Measurements from ENCODE around the gene SPTB.

The SPTB gene

DNA sequence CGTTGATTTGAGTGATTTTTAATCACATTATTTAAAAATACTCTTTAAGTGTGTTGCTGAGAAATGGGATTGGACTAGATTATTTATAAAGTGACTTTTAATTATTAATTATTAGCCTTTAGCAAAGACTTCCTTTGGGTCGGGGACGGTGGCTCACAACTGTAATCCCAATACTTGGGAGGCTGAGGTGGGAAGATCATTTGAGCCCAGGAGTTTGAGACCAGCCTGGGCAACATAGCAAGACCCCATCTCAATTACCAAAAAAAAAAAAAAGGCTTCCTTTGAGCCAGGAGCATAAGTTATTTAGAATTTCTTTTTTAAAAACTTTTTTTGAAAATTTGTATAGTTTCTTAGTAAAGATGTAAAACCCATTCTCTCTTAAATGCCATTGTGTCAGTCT is 43.3 kb upstream of the SPTB start:
- DNase-seq (ENCODE audit: low read depth): no peak
- TF ChIP-seq MYC (IDR thresholded peaks at IDR 0.05; ENCODE audit: low read depth, low read length) (no peak), POLR2A (IDR thresholded peaks at IDR 0.05; ENCODE audit: extremely low read depth, insufficient read length) (no peak)
- TF ChIP-seq, protein P1, sequence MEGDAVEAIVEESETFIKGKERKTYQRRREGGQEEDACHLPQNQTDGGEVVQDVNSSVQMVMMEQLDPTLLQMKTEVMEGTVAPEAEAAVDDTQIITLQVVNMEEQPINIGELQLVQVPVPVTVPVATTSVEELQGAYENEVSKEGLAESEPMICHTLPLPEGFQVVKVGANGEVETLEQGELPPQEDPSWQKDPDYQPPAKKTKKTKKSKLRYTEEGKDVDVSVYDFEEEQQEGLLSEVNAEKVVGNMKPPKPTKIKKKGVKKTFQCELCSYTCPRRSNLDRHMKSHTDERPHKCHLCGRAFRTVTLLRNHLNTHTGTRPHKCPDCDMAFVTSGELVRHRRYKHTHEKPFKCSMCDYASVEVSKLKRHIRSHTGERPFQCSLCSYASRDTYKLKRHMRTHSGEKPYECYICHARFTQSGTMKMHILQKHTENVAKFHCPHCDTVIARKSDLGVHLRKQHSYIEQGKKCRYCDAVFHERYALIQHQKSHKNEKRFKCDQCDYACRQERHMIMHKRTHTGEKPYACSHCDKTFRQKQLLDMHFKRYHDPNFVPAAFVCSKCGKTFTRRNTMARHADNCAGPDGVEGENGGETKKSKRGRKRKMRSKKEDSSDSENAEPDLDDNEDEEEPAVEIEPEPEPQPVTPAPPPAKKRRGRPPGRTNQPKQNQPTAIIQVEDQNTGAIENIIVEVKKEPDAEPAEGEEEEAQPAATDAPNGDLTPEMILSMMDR (IDR thresholded peaks at IDR 0.05; ENCODE audit: low read depth, low read length): no peak
- TF ChIP-seq, protein P2, sequence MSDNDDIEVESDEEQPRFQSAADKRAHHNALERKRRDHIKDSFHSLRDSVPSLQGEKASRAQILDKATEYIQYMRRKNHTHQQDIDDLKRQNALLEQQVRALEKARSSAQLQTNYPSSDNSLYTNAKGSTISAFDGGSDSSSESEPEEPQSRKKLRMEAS (IDR thresholded peaks at IDR 0.05; ENCODE audit: low read depth, low read length): no peak
- H3K4me3 ChIP-seq (ENCODE audit: low read depth, low read length): no peak overlapping the region

DNA sequence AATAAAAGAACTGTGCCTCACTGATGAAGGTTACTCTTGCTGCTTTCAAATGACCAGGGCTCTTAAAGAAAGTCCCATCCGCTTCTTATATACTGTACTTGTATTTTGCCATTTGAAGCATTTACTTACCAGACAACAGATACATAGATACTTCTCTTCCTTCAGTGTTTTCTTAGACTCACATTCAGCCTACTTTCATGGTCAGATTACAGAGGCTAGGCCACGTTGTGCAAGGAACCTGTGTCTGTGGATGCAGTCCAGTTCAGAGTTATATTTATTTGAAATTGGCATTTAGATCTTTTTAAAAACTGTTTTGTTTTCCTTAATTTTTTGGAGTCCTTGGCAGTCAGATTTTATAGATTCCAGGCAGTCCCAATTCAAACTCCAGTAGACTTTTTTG is 40.8 kb upstream of the SPTB start:
- no peak overlapping the region for H3K4me3 ChIP-seq (ENCODE audit: low read depth, low read length)
- DNase-seq (ENCODE audit: low read depth): no peak
- TF ChIP-seq, protein P2 (IDR thresholded peaks at IDR 0.05; ENCODE audit: low read depth, low read length): no peak

DNA sequence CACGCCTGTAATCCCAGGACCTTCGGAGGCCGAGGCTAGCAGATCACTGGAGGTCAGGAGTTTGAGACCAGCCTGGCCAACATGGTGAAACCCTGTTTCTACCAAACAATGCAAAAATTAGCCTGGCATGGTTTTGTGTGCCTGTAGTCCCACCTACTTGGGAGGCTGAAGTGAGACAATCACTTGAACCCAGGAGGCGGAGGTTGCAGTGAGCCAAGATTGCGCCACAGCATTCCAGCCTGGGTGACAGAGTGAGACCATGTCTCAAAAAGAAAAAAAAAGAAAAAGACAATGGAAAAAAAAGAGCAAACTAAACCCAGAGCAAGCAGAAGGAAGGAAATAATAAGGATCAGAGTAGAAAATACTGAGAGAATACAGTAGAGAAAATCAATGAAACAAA is 39.9 kb upstream of the SPTB start:
- TF ChIP-seq, protein P1 (IDR thresholded peaks at IDR 0.05; ENCODE audit: low read depth, low read length): no peak
- TF ChIP-seq, protein P2 (IDR thresholded peaks at IDR 0.05; ENCODE audit: low read depth, low read length): no peak
- TF ChIP-seq MYC (IDR thresholded peaks at IDR 0.05; ENCODE audit: low read depth, low read length): no peak
- no peak for TF ChIP-seq POLR2A (IDR thresholded peaks at IDR 0.05; ENCODE audit: extremely low read depth, insufficient read length)
- no peak overlapping the region for H3K4me3 ChIP-seq (ENCODE audit: low read depth, low read length)

DNA sequence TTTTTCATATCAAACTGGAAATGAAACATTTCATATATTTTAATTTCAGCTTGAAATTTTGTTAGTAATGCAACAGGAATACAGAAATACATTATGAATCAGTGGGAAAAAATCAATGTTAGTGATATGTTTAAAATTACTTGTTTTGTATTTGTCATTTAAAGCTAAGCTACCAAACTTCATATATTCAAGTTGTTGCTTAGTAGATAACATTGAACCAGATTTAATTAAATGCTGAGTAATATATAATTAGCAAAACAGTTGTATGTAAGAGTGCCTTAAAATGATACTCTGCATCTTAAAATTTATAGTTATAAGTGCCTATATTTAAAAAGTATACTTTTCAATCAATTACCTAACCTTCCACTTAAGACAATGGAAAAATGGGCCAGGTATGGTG is 39.5 kb upstream of the SPTB start:
- DNase-seq (ENCODE audit: low read depth): no peak

More for the DNA sequence above, 39.9 kb upstream of the SPTB start:
- no peak for DNase-seq (ENCODE audit: low read depth)

DNA sequence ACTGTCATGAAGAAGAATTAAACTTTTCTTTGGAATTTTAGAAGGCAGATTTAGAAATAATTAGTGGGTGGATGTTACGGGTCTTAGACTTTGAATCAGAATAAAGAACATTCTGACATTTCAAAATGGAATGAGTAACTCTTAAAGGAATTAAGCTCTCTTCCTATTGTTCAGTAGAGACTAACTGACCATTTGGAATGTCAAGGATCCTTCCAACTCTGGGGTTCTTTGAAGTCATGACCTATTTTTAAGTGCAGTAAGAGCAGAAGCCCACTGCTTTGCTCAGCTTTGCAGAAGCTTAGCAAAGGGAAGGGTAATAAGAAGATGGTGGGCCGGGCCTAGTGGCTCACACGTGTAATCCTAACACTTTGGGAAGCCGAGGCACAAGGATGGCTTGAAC is 38.5 kb upstream of the SPTB start:
- TF ChIP-seq MYC (IDR thresholded peaks at IDR 0.05; ENCODE audit: low read depth, low read length): no peak
- no peak for TF ChIP-seq POLR2A (IDR thresholded peaks at IDR 0.05; ENCODE audit: extremely low read depth, insufficient read length)
- TF ChIP-seq, protein P2 (IDR thresholded peaks at IDR 0.05; ENCODE audit: low read depth, low read length): no peak
- TF ChIP-seq, protein P1 (IDR thresholded peaks at IDR 0.05; ENCODE audit: low read depth, low read length): no peak

More for the DNA sequence above, 39.5 kb upstream of the SPTB start:
- TF ChIP-seq MYC (IDR thresholded peaks at IDR 0.05; ENCODE audit: low read depth, low read length): no peak
- TF ChIP-seq, protein P2 (IDR thresholded peaks at IDR 0.05; ENCODE audit: low read depth, low read length): no peak
- TF ChIP-seq POLR2A (IDR thresholded peaks at IDR 0.05; ENCODE audit: extremely low read depth, insufficient read length): no peak
- TF ChIP-seq, protein P1 (IDR thresholded peaks at IDR 0.05; ENCODE audit: low read depth, low read length): no peak
- H3K4me3 ChIP-seq (ENCODE audit: low read depth, low read length): no peak overlapping the region

DNA sequence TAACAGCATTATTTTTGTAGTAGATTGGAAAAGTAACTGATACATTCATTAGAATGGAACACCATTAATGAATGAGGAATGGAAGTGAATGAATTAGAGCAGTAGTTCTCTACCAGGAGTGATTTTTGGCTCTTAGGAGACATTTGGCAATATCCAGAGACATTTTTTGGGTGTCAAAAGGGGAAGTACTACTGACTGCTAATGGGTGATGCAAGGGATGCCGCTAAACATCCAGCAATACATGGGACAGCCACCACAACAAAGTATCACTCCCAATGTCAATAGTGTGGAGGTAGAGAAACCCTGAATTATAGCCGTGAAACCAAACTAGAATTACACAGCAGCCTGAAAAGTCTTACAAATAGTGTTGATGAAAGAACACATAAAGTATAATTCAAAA is 36.1 kb upstream of the SPTB start:
- DNase-seq (ENCODE audit: low read depth): peak; percentile 71
- no peak overlapping the region for H3K4me3 ChIP-seq (ENCODE audit: low read depth, low read length)
- TF ChIP-seq, protein P1 (IDR thresholded peaks at IDR 0.05; ENCODE audit: low read depth, low read length): no peak
- TF ChIP-seq MYC (IDR thresholded peaks at IDR 0.05; ENCODE audit: low read depth, low read length) (no peak), POLR2A (IDR thresholded peaks at IDR 0.05; ENCODE audit: extremely low read depth, insufficient read length) (no peak)
- TF ChIP-seq, protein P2 (IDR thresholded peaks at IDR 0.05; ENCODE audit: low read depth, low read length): no peak

More for the DNA sequence above, 38.5 kb upstream of the SPTB start:
- no peak overlapping the region for H3K4me3 ChIP-seq (ENCODE audit: low read depth, low read length)
- no peak for DNase-seq (ENCODE audit: low read depth)
